ENCODE data around the gene TENM3.

Gene TENM3

GRCh38 chr4:182671231-182671630 is 428.0 kb downstream of the TENM3 start:
- H3K36me3 ChIP-seq (ENCODE audit: control insufficient read depth, low read length) = no peaks in the 10 kb centered on the region
- H3F3A ChIP-seq (ENCODE audit: control insufficient read depth, insufficient read depth) = no peaks in the 10 kb centered on the region
- H3K27me3 ChIP-seq (ENCODE audit: control insufficient read depth, low read length) = no peaks in the 10 kb centered on the region
- no peaks in the 10 kb centered on the region for H3K9me3 ChIP-seq (ENCODE audit: control insufficient read depth, insufficient read depth, low read length)
- TF ChIP-seq CTCF (IDR thresholded peaks at IDR 0.05; ENCODE audit: low read depth, low read length, poor library complexity, severe bottlenecking) = no peak
- TF ChIP-seq EZH2phosphoT487 (IDR thresholded peaks at IDR 0.05; ENCODE audit: borderline replicate concordance, low read length) = no peak
- no peak overlapping the region for H3K4me3 ChIP-seq (ENCODE audit: low read length)
- H3K4me2 ChIP-seq (ENCODE audit: low read length) = no peak overlapping the region
- H3K9me2 ChIP-seq (replicated peaks; ENCODE audit: control insufficient read depth, low read length) = no peaks in the 10 kb centered on the region
- no peaks in the 10 kb centered on the region for H3K4me1 ChIP-seq (ENCODE audit: control insufficient read depth, low read length)
- no peaks in the 10 kb centered on the region for H3K79me2 ChIP-seq (ENCODE audit: control insufficient read depth, low read length)
- H3K27ac ChIP-seq (ENCODE audit: low read depth, low read length) = no peak overlapping the region
- H4K20me1 ChIP-seq (ENCODE audit: control insufficient read depth, insufficient read depth, low read depth, low read length) = no peaks in the 10 kb centered on the region

- no peak for TF ChIP-seq EZH2phosphoT487 (IDR thresholded peaks at IDR 0.05; ENCODE audit: borderline replicate concordance, low read length)
- H3K36me3 ChIP-seq (ENCODE audit: control insufficient read depth, low read length) = no peaks in the 10 kb centered on the region
- H3K27ac ChIP-seq (ENCODE audit: low read depth, low read length) = no peak overlapping the region
- H3K9me3 ChIP-seq (ENCODE audit: control insufficient read depth, insufficient read depth, low read length) = no peaks in the 10 kb centered on the region
- H3K4me1 ChIP-seq (ENCODE audit: control insufficient read depth, low read length) = no peaks in the 10 kb centered on the region
- H3K79me2 ChIP-seq (ENCODE audit: control insufficient read depth, low read length) = no peaks in the 10 kb centered on the region
- no peaks in the 10 kb centered on the region for H3K27me3 ChIP-seq (ENCODE audit: control insufficient read depth, low read length)
- no peaks in the 10 kb centered on the region for H3K9me2 ChIP-seq (replicated peaks; ENCODE audit: control insufficient read depth, low read length)
- H3K4me3 ChIP-seq (ENCODE audit: low read length) = no peak overlapping the region
- H3K4me2 ChIP-seq (ENCODE audit: low read length) = no peak overlapping the region
- H4K20me1 ChIP-seq (ENCODE audit: control insufficient read depth, insufficient read depth, low read depth, low read length) = no peaks in the 10 kb centered on the region
- H3F3A ChIP-seq (ENCODE audit: control insufficient read depth, insufficient read depth) = no peaks in the 10 kb centered on the region
These were observed 428.5 kb downstream of the TENM3 start for GRCh38 chr4:182671749-182672148.

GRCh38 chr4:182678590-182678989 is 435.4 kb downstream of the TENM3 start:
- Histone ChIP-seq H3K4me3 (ENCODE audit: low read length) (no peak overlapping the region), H3K27me3 (ENCODE audit: control insufficient read depth, low read length) (no peaks in the 10 kb centered on the region), H3F3A (ENCODE audit: control insufficient read depth, insufficient read depth) (no peaks in the 10 kb centered on the region), H3K4me1 (ENCODE audit: control insufficient read depth, low read length) (no peaks in the 10 kb centered on the region), H3K4me2 (ENCODE audit: low read length) (no peak overlapping the region), H3K9me3 (ENCODE audit: control insufficient read depth, insufficient read depth, low read length) (no peaks in the 10 kb centered on the region), H3K79me2 (ENCODE audit: control insufficient read depth, low read length) (no peaks in the 10 kb centered on the region), H3K36me3 (ENCODE audit: control insufficient read depth, low read length) (no peaks in the 10 kb centered on the region), H3K9me2 (replicated peaks; ENCODE audit: control insufficient read depth, low read length) (no peaks in the 10 kb centered on the region), H3K27ac (ENCODE audit: low read depth, low read length) (no peak overlapping the region), H4K20me1 (ENCODE audit: control insufficient read depth, insufficient read depth, low read depth, low read length) (no peaks in the 10 kb centered on the region)
- TF ChIP-seq CTCF (IDR thresholded peaks at IDR 0.05; ENCODE audit: low read depth, low read length, poor library complexity, severe bottlenecking) (no peak), EZH2phosphoT487 (IDR thresholded peaks at IDR 0.05; ENCODE audit: borderline replicate concordance, low read length) (no peak)

DNA sequence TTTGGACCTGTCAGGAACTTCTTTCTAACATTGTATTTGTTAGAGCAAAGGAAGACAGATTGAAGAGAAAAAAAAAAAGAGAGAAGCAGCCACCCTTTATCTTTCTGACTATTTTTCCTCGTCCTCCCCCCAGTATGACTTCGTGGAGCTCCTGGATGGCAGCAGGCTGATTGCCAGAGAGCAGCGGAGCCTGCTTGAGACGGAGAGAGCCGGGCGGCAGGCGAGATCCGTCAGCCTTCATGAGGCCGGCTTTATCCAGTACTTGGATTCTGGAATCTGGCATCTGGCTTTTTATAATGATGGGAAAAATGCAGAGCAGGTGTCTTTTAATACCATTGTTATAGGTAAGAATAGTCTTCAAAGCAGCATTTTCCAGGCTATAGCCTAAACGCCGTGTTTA is 436.3 kb downstream of the TENM3 start:
- no peak overlapping the region for H3K4me3 ChIP-seq (ENCODE audit: low read length)
- H3K27ac ChIP-seq (ENCODE audit: low read depth, low read length) = no peak overlapping the region
- H3K27me3 ChIP-seq (ENCODE audit: control insufficient read depth, low read length) = no peaks in the 10 kb centered on the region
- no peaks in the 10 kb centered on the region for H4K20me1 ChIP-seq (ENCODE audit: control insufficient read depth, insufficient read depth, low read depth, low read length)
- no peaks in the 10 kb centered on the region for H3K36me3 ChIP-seq (ENCODE audit: control insufficient read depth, low read length)
- H3K4me2 ChIP-seq (ENCODE audit: low read length) = no peak overlapping the region
- TF ChIP-seq EZH2phosphoT487 (IDR thresholded peaks at IDR 0.05; ENCODE audit: borderline replicate concordance, low read length) (no peak), CTCF (IDR thresholded peaks at IDR 0.05; ENCODE audit: low read depth, low read length, poor library complexity, severe bottlenecking) (no peak)
- no peaks in the 10 kb centered on the region for H3F3A ChIP-seq (ENCODE audit: control insufficient read depth, insufficient read depth)
- no peaks in the 10 kb centered on the region for H3K9me2 ChIP-seq (replicated peaks; ENCODE audit: control insufficient read depth, low read length)
- no peaks in the 10 kb centered on the region for H3K9me3 ChIP-seq (ENCODE audit: control insufficient read depth, insufficient read depth, low read length)
- no peaks in the 10 kb centered on the region for H3K4me1 ChIP-seq (ENCODE audit: control insufficient read depth, low read length)
- no peaks in the 10 kb centered on the region for H3K79me2 ChIP-seq (ENCODE audit: control insufficient read depth, low read length)
